Activated T-helper 1 cell treated with Interleukin-2 at 50 U/mL for 16 hours (primary cell): ENCODE results near the gene CDKN2B-AS1.

Experiments used
- DNase-seq: peaks from one replicate; pipeline ENCODE4 v3.0.0-alpha.2; 2020; ENCODE audit warnings: low read depth

CDKN2B-AS1 gene

DNA sequence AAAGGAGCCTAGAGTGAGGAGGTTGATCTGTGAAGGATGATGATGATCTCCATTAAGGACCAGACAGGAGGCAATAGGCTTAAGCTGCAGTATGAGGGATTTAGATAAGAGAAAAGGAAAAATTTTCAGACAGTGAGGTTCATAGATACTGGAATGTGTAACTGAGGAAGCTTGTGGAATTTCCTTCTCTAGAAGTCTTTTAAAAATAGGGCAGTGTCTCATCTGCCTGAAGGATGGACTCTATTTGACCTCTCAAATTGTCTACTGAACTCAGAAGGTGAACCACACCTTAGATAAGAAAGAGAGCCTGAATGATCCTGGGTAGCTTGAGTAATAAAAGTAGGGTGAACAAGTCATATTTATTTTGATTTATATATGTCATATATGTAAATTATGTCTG, 162.7 kb downstream of the CDKN2B-AS1 start:
- no peak for DNase-seq

DNA sequence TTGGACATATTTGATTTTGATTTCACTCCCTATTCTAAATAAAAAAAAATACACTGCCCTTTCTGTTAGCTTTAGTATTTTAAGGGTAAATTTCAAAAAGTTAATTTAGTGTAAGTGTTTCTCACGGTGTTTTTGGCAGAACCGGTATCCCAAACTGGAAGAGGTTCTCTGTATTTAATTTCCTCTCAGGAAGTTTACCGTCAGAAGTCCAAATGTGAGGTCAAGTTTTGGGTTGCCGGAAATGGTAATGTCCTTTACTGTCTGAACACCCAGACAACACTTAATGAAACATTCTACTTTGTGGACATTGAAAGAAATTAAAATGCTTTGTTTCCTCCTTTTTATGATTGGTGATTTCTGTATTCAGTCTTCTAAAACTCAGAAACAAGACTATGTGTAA, 163.2 kb downstream of the CDKN2B-AS1 start:
- no peak for DNase-seq

DNA sequence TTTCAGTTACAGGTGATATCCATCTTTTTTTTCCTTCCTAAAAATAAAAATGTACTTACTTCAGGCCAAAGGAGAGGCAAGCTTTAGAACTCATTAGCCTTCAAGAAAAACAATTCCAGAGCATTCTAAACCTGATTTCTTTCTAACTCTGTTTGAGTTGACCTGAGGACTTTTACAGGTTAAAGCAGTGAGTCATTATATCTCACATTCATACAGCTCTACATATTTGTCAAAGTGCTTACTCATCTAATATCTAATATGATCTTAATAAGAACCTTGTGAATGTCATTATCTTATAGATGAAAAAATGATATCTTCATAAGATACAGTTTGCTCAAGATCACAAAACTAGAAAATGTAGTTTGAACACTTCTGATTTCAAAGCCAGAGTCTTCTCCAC, 163.7 kb downstream of the CDKN2B-AS1 start:
- DNase-seq, result no peak

DNA sequence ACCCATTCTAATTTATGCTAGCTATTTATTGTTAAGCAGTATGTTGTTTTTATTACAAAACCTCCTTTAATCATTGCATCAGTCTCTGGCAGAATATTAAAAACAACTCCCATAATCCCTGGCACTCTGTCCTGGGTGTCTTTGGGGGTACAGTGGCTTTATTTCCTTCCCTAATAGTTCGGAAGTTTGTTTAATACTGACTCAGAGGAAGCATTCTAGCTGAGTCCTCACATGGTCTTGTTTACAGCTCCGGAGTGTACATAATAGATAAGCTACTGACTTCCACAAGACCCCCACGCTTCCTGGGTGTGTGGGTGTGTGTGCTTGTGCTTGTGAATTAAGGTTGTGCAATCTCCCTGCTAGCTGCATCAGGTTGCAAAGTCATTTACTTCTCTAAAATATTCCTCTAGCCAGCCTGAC, 164.3 kb downstream of the CDKN2B-AS1 start:
- no peak for DNase-seq

DNA sequence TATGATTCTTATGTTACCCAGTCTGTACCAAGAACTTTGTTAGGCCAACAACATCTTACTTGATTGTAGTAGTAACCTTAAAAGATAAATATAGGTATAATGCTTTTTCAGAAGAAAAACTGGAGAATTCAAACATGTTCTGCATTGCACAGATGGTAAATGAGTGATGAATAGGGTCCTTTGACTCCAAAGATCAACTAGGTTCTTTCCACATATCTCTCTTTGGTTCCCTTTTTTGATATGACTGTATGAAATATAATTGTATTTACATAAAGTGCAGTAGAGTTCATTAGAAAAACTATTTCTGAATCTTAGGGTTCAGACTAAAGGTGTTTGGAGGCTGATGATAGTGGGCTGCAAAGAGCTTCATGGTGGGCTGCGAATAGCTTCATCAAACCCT, 165.0 kb downstream of the CDKN2B-AS1 start:
- DNase-seq, result no peak

DNA sequence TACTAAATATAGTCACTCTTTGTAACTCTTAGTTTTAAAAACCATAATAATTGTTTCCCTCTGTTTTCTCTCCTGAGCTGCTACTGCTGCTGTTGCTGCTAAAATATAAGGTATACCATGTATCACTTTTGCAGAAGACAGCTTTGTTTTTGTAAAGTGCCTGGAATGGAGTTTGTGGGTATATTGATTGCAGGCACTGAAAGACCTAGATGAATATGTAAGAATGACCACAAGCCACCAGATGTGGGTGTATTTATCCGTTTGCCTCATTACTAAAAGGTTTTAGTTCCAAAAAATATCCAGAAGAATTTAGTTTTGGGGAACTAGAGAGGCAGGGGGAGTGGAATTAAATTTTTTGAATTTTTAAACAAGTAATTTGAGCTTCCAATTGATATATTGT, 165.6 kb downstream of the CDKN2B-AS1 start:
- DNase-seq, result no peak

DNA sequence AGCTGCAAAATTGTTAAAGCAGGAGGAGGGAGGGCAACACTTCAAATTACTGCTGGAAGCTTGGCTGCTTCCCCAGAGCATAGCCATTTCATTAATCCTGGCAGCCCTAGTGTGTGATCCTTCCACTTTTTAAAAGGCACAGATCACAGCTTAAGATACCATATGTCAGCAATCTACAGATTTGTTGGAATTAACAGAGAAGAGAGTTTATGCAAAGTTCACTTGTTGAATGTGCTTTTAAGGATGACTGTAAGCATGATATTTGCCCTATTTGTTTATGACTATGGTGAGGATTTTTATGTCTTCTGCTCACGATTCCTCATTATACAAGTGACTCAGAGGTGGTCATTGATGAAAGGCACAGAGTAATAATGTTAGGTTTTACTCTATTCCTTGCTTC, 170.6 kb downstream of the CDKN2B-AS1 start:
- no peak for DNase-seq

DNA sequence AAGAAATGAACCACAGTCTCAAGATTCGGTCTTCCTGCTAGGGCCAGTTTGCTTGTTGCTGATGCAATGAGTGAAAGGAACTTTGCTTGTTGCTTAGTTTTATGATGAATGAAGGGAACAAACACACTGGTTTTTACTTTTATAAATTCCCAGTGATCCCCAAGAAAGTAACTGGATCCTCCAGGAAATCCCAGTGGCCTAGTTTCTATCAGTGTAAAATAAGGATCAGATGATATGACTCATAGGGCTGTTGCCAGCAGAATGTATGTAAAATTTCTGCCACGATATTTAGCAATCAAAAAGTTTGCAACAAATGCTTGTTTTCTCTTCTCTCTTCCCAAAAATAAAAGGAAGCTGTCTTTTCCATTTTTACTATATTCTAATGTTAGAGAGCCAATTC, 174.7 kb downstream of the CDKN2B-AS1 start:
- no peak for DNase-seq

DNA sequence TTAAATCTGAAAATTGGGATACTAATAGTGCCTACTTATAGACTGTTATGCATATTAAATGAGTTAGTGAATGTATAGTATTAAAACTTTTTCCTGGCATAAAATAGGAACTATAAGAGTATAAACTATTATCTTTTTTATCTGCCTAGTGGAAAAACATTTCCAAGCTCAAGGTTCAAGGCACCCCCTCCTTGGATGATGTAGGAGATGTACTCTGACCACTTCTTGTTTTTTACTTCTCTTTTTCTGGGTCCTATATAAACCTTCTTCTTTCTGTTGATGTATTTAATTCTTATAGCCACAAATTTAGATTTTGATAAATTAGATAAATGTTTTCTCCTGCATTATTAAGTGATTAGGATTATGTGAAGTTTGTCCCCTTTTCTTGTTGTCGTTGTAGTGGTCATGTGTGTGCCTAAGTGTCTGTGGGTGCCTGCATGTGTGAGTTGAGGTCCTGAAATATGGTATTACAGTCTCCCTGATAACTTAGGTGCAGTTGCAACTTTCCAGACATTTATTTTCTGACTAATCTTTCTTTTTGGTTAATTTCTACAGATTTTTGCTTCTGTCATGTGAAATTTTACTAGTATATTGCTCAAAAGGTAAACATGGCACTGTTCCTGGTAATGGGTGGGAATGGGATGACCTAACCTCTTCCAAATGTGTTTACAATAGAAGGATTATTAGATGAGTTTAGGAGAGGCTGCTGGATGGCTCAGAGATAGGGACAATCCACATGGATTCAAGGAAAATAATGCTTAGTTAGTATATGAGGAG, 175.3 kb downstream of the CDKN2B-AS1 start:
- DNase-seq, result no peak
